H9 (cell line): Measurements from ENCODE around the gene IFT25. TPM values are rescaled to one million over a fixed set of nuclear protein-coding genes. Genes with fewer than 3 reads are reported as not detected.

Experiments used
- DNase-seq: peaks from one replicate; pipeline ENCODE4 v3.0.0-alpha.2; 2017
- H2AFZ ChIP-seq: one replicate; pipeline ENCODE4 v1.6.1; 2013; ENCODE audit warnings: mild to moderate bottlenecking, low read length, control low read depth, moderate library complexity
- H2AK5ac ChIP-seq: 2 replicates; pipeline ENCODE4 v1.6.1; 2013; ENCODE audit warnings: low read length, control low read depth, mixed read lengths; ENCODE audit not compliant: insufficient read length
- H2BK120ac ChIP-seq: one replicate; pipeline ENCODE4 v1.6.1; 2013; ENCODE audit warnings: low read depth, mild to moderate bottlenecking, low read length, control low read depth, inconsistent platforms; ENCODE audit not compliant: poor library complexity, severe bottlenecking
- H2BK12ac ChIP-seq: 2 replicates; pipeline ENCODE4 v1.6.1; 2013; ENCODE audit warnings: low read length, control low read depth, mixed read lengths, low read depth; ENCODE audit not compliant: insufficient read length
- H2BK15ac ChIP-seq: 2 replicates; pipeline ENCODE4 v1.6.1; 2013; ENCODE audit warnings: low read depth, low read length, control low read depth
- H2BK20ac ChIP-seq: one replicate; pipeline ENCODE4 v1.6.1; 2013; ENCODE audit warnings: low read depth, mild to moderate bottlenecking, low read length, control low read depth, inconsistent platforms; ENCODE audit not compliant: poor library complexity, severe bottlenecking
- H2BK5ac ChIP-seq: 2 replicates; pipeline ENCODE4 v1.6.1; 2013; ENCODE audit warnings: low read length, control low read depth, mixed read lengths; ENCODE audit not compliant: insufficient read length
- H3K14ac ChIP-seq: 2 replicates; pipeline ENCODE4 v1.6.1; 2013; ENCODE audit warnings: low read length, control low read depth; ENCODE audit not compliant: insufficient read depth
- H3K18ac ChIP-seq: 2 replicates; pipeline ENCODE4 v1.6.1; 2013; ENCODE audit warnings: low read depth, mild to moderate bottlenecking, mixed read lengths, low read length, control low read depth; ENCODE audit not compliant: insufficient read length
- H3K23ac ChIP-seq: 2 replicates; pipeline ENCODE4 v1.6.1; 2013; ENCODE audit warnings: low read length, control low read depth, mixed read lengths, low read depth; ENCODE audit not compliant: insufficient read length
- H3K23me2 ChIP-seq: 2 replicates; pipeline ENCODE4 v1.6.1; 2013; ENCODE audit warnings: low read depth, mild to moderate bottlenecking, mixed read lengths, low read length, control low read depth; ENCODE audit not compliant: insufficient read length, poor library complexity, severe bottlenecking
- H3K27ac ChIP-seq: 2 replicates; pipeline ENCODE4 v1.5.1; 2013; ENCODE audit warnings: low read length, control low read depth, mixed read lengths, low read depth; ENCODE audit not compliant: insufficient read length
- H3K27me3 ChIP-seq: 2 replicates; pipeline ENCODE4 v1.6.1; 2013; ENCODE audit warnings: low read length, control low read depth, inconsistent platforms; ENCODE audit not compliant: insufficient read depth
- H3K4ac ChIP-seq: 2 replicates; pipeline ENCODE4 v1.6.1; 2013; ENCODE audit warnings: low read depth, mild to moderate bottlenecking, control low read depth, inconsistent platforms, low read length, moderate library complexity
- H3K4me1 ChIP-seq: 2 replicates; pipeline ENCODE4 v1.6.1; 2013; ENCODE audit warnings: low read length, control low read depth, inconsistent platforms; ENCODE audit not compliant: insufficient read depth
- H3K4me2 ChIP-seq: 2 replicates; pipeline ENCODE4 v1.6.1; 2013; ENCODE audit warnings: low read length, control low read depth, mixed read lengths; ENCODE audit not compliant: insufficient read length, insufficient read depth
- H3K56ac ChIP-seq: 2 replicates; pipeline ENCODE4 v1.6.1; 2013; ENCODE audit warnings: low read depth, mild to moderate bottlenecking, mixed read lengths, low read length, control low read depth; ENCODE audit not compliant: insufficient read length
- H3K79me1 ChIP-seq: 2 replicates; pipeline ENCODE4 v1.6.1; 2013; ENCODE audit warnings: low read depth, mild to moderate bottlenecking, moderate library complexity, low read length, control low read depth, inconsistent platforms; ENCODE audit not compliant: insufficient read depth, poor library complexity, severe bottlenecking
- H3K79me2 ChIP-seq: 2 replicates; pipeline ENCODE4 v1.6.1; 2013; ENCODE audit warnings: low read length, control low read depth, inconsistent platforms; ENCODE audit not compliant: insufficient read depth
- H3K9ac ChIP-seq: 2 replicates; pipeline ENCODE4 v1.6.1; 2013; ENCODE audit warnings: low read length, control low read depth, mixed read lengths; ENCODE audit not compliant: insufficient read length; ENCODE audit errors: extremely low read depth
- H3K9me3 ChIP-seq: one replicate; pipeline ENCODE4 v1.6.1; 2013; ENCODE audit warnings: low read depth, low read length, inconsistent platforms; ENCODE audit not compliant: control insufficient read depth
- H3T11ph ChIP-seq: one replicate; pipeline ENCODE4 v1.6.1; 2013; ENCODE audit warnings: mild to moderate bottlenecking, low read length, control low read depth, inconsistent platforms
- H4K20me1 ChIP-seq: one replicate; pipeline ENCODE4 v1.6.1; 2013; ENCODE audit not compliant: control insufficient read depth, insufficient read length, insufficient read depth
- H4K5ac ChIP-seq: 2 replicates; pipeline ENCODE4 v1.6.1; 2013; ENCODE audit warnings: low read depth, mild to moderate bottlenecking, mixed read lengths, low read length, control low read depth; ENCODE audit not compliant: insufficient read length
- H4K8ac ChIP-seq: replicated peaks from 2 replicates; pipeline ENCODE4 v1.6.1; 2013; ENCODE audit warnings: low read length, control low read depth, mixed read lengths, low read depth; ENCODE audit not compliant: insufficient read length
- H4K91ac ChIP-seq: 2 replicates; pipeline ENCODE4 v1.6.1; 2013; ENCODE audit warnings: low read depth, mild to moderate bottlenecking, moderate library complexity, mixed read lengths, low read length, control low read depth; ENCODE audit not compliant: insufficient read length
- H3K27ac Mint-ChIP-seq, 3 experiments: 2 replicates in 2 of 3; 3 replicates in 1 of 3; pipeline ENCODE4 v1.8.0; 2020 to 2021; ENCODE audit warnings: mixed read lengths in 3 of 3, mild to moderate bottlenecking in 1 of 3, moderate library complexity in 1 of 3
- H3K27me3 Mint-ChIP-seq: 2 replicates; pipeline ENCODE4 v1.8.0; 2021; ENCODE audit warnings: low read depth, mild to moderate bottlenecking, moderate library complexity, mixed read lengths
- H3K36me3 Mint-ChIP-seq, 3 experiments: 2 replicates in 2 of 3; 3 replicates in 1 of 3; pipeline ENCODE4 v1.8.0; 2020 to 2021; ENCODE audit warnings: low read depth in 3 of 3, mixed read lengths in 3 of 3; ENCODE audit not compliant: insufficient read depth in 1 of 3
- H3K4me1 Mint-ChIP-seq, 2 experiments: 2 replicates each; pipeline ENCODE4 v1.8.0; 2020; ENCODE audit warnings: mixed read lengths in 2 of 2
- H3K4me3 Mint-ChIP-seq, 2 experiments: 2 replicates in 1 of 2; 3 replicates in 1 of 2; pipeline ENCODE4 v1.8.0; 2020 to 2021; ENCODE audit warnings: mild to moderate bottlenecking in 2 of 2, mixed read lengths in 2 of 2, moderate library complexity in 1 of 2
- H3K9me3 Mint-ChIP-seq, 2 experiments: 2 replicates in 1 of 2; 3 replicates in 1 of 2; pipeline ENCODE4 v1.8.0; 2020; ENCODE audit warnings: mild to moderate bottlenecking in 2 of 2, mixed read lengths in 2 of 2, moderate library complexity in 1 of 2
- CTCF ChIP-seq: fragments of 200-600 bp; sonication (generic); conservative IDR thresholded peaks from 3 replicates; pipeline ENCODE4 v1.8.0; 2021; ENCODE audit warnings: antibody characterized with exemption, mild to moderate bottlenecking
- WGBS: extraction: QIAGEN DNeasy Blood & Tissue Kit; methylation state at CpG from one replicate; pipeline ENCODE4 v1.1.7; 2013; ENCODE audit warnings: missing lambda C conversion rate, low lambda C conversion rate, mixed read lengths; ENCODE audit not compliant: insufficient read length; ENCODE audit errors: extremely low coverage; 5-methylcytosine and 5-hydroxymethylcytosine counted together
- total RNA-seq: library from RNA; stranded (reverse); gene quantifications from 2 replicates; pipeline ENCODE4 v1.2.1, GENCODE V29; 2021

The IFT25 gene
- total RNA-seq, 1 experiment from 2014 or later, result 36.8 TPM

- Mint-ChIP-seq H3K9me3 (no peaks in the 10 kb centered on the region), H3K27ac (peak overlapping the region in 1 of 3 experiments; percentile 41; a peak in 4 of 7 replicates)
- no peak overlapping the region for H3T11ph ChIP-seq
These were observed 43.0 kb downstream of the IFT25 start for GRCh38 chr1:53902235-53903138.

More at GRCh38 chr1:53902235-53903138, 43.0 kb downstream of the IFT25 start:
- Mint-ChIP-seq H3K27me3 (no peaks in the 10 kb centered on the region), H3K4me3 (no peak overlapping the region), H3K4me1 (0 out of 4 replicates have a peak, but pooled peaks cover 0 to 3% of the 10 kb centered on the region in 2 experiments), H3K36me3 (no peaks in the 10 kb centered on the region)
- Histone ChIP-seq H2BK120ac (no peak overlapping the region), H2BK12ac (no peak overlapping the region), H3K27ac (no peak overlapping the region), H4K20me1 (no peaks in the 10 kb centered on the region), H3K4ac (no peak overlapping the region), H2AFZ (no peak overlapping the region), H3K18ac (no peak overlapping the region), H3K9ac (no peak overlapping the region), H3K4me2 (no peak overlapping the region), H3K4me1 (no peaks in the 10 kb centered on the region), H2BK20ac (no peak overlapping the region), H3K14ac (no peak overlapping the region), H3K79me2 (no peaks in the 10 kb centered on the region), H2AK5ac (no peak overlapping the region), H3K79me1 (no peaks in the 10 kb centered on the region), H3K23me2 (no peaks in the 10 kb centered on the region), H3K9me3 (no peaks in the 10 kb centered on the region), H4K91ac (no peak overlapping the region), H2BK15ac (no peak overlapping the region), H3K27me3 (no peaks in the 10 kb centered on the region), H4K5ac (no peak overlapping the region), H3K56ac (no peak overlapping the region), H2BK5ac (no peak overlapping the region), H3K23ac (no peak overlapping the region), H4K8ac (no peak overlapping the region)
- WGBS, result no CpG with 5 or more reads among the region's 7 CpGs
- TF ChIP-seq CTCF, result no peak
- no peak for DNase-seq
